ENCODE results near the gene NR1H2. TPM values are rescaled to one million over a fixed set of nuclear protein-coding genes. Genes with fewer than 3 reads are reported as not detected.

Gene NR1H2
- total RNA-seq, 1 experiment from 2014 or later = 38.3 TPM

GRCh38 chr19:50333235-50333736, 43.0 kb upstream of the NR1H2 start:
- Mint-ChIP-seq H3K27ac (ENCODE audit: unreplicated experiment) (peak overlapping the region; percentile 100), H3K4me3 (ENCODE audit: unreplicated experiment) (peak overlapping the region; percentile 99), H3K4me1 (ENCODE audit: low read depth, unreplicated experiment) (peaks cover 45% of the 10 kb centered on the region), H3K36me3 (ENCODE audit: insufficient read depth, unreplicated experiment) (peaks cover 50% of the 10 kb centered on the region), H3K27me3 (ENCODE audit: insufficient read depth, unreplicated experiment) (no peaks in the 10 kb centered on the region), H3K9me3 (ENCODE audit: unreplicated experiment) (peaks cover 16% of the 10 kb centered on the region)
- ChIA-PET POLR2A (interaction anchor here (0.6 to 2.4 kb wide), 12 partner anchors 14 to 767 kb away, joined by 3 to 17 read pairs (median 6); partner anchors contain the start of genes JOSD2, MYH14, NR1H2 and POLD1), CTCF (interaction anchor here (0.6 to 2.0 kb wide), 7 partner anchors 17 to 435 kb away, joined by 3 to 9 read pairs (median 4); no protein-coding TSS in a partner anchor)
- Histone ChIP-seq H3K4me3 (ENCODE audit: low read depth, low read length) (peak overlapping the region; percentile 64), H3K4me1 (peaks cover 19% of the 10 kb centered on the region), H3K9me3 (no peaks in the 10 kb centered on the region), H3K27me3 (replicated peaks; ENCODE audit: control insufficient read depth, insufficient read depth, low read length) (no peaks in the 10 kb centered on the region), H3K36me3 (ENCODE audit: control insufficient read depth, insufficient read depth, low read length) (no peaks in the 10 kb centered on the region)
- TF ChIP-seq CTCF (IDR thresholded peaks at IDR 0.05; ENCODE audit: insufficient read depth in 1 of 2, low read depth in 1 of 2, low read length in 1 of 2, severe bottlenecking in 1 of 2, unreplicated experiment in 1 of 2) = no peak
- DNase-seq = peak; percentile 98 to 99
- intact Hi-C loops (cut with micrococcal nuclease; ENCODE audit: unreplicated experiment) = loop anchor here (1.0 kb wide), 1 partner anchor 43 kb away; the partner anchor contains the start of gene NR1H2
- BruUV-seq (replicated peaks) = no TSS peak

- H3K4me3 Mint-ChIP-seq (ENCODE audit: unreplicated experiment) = peak overlapping the region; percentile 99
- peaks cover 49% of the 10 kb centered on the region for H3K36me3 Mint-ChIP-seq (ENCODE audit: insufficient read depth, unreplicated experiment)
- DNase-seq = peak; percentile 74 to 92
These were observed 42.3 kb upstream of the NR1H2 start for GRCh38 chr19:50333737-50334617.

More at GRCh38 chr19:50333737-50334617, 42.3 kb upstream of the NR1H2 start:
- intact Hi-C loops (cut with micrococcal nuclease; ENCODE audit: unreplicated experiment) = loop anchor here (1.0 kb wide), 1 partner anchor 42 kb away; the partner anchor contains the start of gene NR1H2
- Mint-ChIP-seq H3K9me3 (ENCODE audit: unreplicated experiment) (peaks cover 16% of the 10 kb centered on the region), H3K27me3 (ENCODE audit: insufficient read depth, unreplicated experiment) (no peaks in the 10 kb centered on the region), H3K4me1 (ENCODE audit: low read depth, unreplicated experiment) (peaks cover 45% of the 10 kb centered on the region), H3K27ac (ENCODE audit: unreplicated experiment) (peak overlapping the region; percentile 100)
- H3K9me3 ChIP-seq = no peaks in the 10 kb centered on the region
- H3K36me3 ChIP-seq (ENCODE audit: control insufficient read depth, insufficient read depth, low read length) = no peaks in the 10 kb centered on the region
- no peaks in the 10 kb centered on the region for H3K27me3 ChIP-seq (replicated peaks; ENCODE audit: control insufficient read depth, insufficient read depth, low read length)
- H3K4me3 ChIP-seq (ENCODE audit: low read depth, low read length) = peak overlapping the region; percentile 64
- POLR2A ChIA-PET = interaction anchor here (0.8 to 2.4 kb wide), 10 partner anchors 13 to 177 kb away, joined by 4 to 17 read pairs (median 6); partner anchors contain the start of genes JOSD2, MYH14, NR1H2 and POLD1
- peaks cover 19% of the 10 kb centered on the region for H3K4me1 ChIP-seq
- TF ChIP-seq CTCF (IDR thresholded peaks at IDR 0.05; ENCODE audit: insufficient read depth in 1 of 2, low read depth in 1 of 2, low read length in 1 of 2, severe bottlenecking in 1 of 2, unreplicated experiment in 1 of 2) = peak in 1 of 2 experiments; percentile 21
- BruUV-seq (replicated peaks) = TSS peak; percentile 71
- CTCF ChIA-PET = interaction anchor here (0.5 to 2.0 kb wide), 5 partner anchors 20 to 222 kb away, joined by 3 to 9 read pairs (median 4); partner anchors contain the start of gene JOSD2

Measured in Caco-2 (cell line).